Measurements from ENCODE around the gene ROS1.

DNA sequence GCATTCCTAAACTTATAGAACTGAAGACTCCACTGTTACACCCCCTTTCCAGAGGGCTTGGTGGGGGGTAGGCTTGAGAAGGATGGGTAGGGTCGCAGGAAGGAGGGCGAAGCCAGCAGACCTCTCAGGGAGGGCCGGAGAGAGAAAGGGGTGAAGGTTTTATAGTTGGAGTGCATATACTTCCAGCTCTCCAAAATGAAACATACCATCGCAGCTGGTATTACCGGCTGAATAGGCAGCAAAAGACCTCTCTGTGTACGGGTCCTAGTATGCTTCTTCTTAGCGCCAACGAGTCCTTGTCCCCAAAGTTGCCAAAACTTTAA is 161.4 kb downstream of the ROS1 start:
- TF ChIP-seq, protein P1, sequence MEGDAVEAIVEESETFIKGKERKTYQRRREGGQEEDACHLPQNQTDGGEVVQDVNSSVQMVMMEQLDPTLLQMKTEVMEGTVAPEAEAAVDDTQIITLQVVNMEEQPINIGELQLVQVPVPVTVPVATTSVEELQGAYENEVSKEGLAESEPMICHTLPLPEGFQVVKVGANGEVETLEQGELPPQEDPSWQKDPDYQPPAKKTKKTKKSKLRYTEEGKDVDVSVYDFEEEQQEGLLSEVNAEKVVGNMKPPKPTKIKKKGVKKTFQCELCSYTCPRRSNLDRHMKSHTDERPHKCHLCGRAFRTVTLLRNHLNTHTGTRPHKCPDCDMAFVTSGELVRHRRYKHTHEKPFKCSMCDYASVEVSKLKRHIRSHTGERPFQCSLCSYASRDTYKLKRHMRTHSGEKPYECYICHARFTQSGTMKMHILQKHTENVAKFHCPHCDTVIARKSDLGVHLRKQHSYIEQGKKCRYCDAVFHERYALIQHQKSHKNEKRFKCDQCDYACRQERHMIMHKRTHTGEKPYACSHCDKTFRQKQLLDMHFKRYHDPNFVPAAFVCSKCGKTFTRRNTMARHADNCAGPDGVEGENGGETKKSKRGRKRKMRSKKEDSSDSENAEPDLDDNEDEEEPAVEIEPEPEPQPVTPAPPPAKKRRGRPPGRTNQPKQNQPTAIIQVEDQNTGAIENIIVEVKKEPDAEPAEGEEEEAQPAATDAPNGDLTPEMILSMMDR (IDR thresholded peaks at IDR 0.05), result no peak
- TF ChIP-seq POLR2A (IDR thresholded peaks at IDR 0.05; ENCODE audit: low read depth), result no peak
- no peak for TF ChIP-seq EP300 (IDR thresholded peaks at IDR 0.05)
